ENCODE measurements around the gene OTUD4. TPM values are rescaled to one million over a fixed set of nuclear protein-coding genes. Genes with fewer than 3 reads are reported as not detected.

OTUD4 gene, protein sequence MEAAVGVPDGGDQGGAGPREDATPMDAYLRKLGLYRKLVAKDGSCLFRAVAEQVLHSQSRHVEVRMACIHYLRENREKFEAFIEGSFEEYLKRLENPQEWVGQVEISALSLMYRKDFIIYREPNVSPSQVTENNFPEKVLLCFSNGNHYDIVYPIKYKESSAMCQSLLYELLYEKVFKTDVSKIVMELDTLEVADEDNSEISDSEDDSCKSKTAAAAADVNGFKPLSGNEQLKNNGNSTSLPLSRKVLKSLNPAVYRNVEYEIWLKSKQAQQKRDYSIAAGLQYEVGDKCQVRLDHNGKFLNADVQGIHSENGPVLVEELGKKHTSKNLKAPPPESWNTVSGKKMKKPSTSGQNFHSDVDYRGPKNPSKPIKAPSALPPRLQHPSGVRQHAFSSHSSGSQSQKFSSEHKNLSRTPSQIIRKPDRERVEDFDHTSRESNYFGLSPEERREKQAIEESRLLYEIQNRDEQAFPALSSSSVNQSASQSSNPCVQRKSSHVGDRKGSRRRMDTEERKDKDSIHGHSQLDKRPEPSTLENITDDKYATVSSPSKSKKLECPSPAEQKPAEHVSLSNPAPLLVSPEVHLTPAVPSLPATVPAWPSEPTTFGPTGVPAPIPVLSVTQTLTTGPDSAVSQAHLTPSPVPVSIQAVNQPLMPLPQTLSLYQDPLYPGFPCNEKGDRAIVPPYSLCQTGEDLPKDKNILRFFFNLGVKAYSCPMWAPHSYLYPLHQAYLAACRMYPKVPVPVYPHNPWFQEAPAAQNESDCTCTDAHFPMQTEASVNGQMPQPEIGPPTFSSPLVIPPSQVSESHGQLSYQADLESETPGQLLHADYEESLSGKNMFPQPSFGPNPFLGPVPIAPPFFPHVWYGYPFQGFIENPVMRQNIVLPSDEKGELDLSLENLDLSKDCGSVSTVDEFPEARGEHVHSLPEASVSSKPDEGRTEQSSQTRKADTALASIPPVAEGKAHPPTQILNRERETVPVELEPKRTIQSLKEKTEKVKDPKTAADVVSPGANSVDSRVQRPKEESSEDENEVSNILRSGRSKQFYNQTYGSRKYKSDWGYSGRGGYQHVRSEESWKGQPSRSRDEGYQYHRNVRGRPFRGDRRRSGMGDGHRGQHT
- 33.4 TPM for total RNA-seq

DNA sequence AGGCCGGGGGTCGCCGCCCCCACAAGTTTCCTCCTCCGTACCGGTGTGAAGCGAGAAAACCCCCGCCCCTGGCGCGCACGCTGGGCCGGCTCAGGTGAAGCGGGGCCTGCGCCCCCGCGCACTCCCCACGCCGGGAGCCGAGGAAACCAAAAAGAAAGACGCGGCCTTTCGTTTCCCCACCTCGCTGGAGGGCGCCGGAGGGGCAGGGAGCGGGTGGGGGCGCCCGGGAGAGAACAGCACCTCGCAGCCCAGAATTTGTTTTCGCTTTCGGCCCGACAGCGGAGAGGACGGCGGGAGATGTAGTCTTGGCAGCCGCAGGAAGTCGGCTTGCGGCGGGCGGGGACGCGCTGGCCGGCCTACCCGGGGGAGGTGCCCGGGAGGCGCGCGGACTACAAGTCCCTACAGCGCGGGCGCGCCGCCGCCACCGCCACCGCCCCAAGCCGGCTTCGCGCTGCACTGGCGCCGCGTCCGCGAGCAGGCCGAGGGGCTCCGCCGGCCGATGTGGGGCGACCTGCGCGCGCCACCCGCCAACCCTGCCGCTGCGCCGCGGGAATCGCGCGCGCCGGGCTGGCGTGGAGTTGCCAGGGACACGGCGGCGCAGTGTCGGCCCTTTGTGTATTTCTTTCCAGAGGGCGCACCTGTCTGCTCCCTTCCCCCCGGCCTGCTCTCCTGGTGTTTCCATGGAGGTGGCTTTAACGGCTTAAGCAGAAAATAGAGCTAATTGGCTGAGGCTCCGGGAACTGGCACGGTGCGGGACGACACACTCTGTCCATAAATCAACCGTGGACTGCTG lies at the start of gene OTUD4:
Gene OTUD4, minus strand, starts transcription at position 292 of the 793 bp plus-strand sequence. CDS start 616 bp downstream, outside the sequence.

DNA sequence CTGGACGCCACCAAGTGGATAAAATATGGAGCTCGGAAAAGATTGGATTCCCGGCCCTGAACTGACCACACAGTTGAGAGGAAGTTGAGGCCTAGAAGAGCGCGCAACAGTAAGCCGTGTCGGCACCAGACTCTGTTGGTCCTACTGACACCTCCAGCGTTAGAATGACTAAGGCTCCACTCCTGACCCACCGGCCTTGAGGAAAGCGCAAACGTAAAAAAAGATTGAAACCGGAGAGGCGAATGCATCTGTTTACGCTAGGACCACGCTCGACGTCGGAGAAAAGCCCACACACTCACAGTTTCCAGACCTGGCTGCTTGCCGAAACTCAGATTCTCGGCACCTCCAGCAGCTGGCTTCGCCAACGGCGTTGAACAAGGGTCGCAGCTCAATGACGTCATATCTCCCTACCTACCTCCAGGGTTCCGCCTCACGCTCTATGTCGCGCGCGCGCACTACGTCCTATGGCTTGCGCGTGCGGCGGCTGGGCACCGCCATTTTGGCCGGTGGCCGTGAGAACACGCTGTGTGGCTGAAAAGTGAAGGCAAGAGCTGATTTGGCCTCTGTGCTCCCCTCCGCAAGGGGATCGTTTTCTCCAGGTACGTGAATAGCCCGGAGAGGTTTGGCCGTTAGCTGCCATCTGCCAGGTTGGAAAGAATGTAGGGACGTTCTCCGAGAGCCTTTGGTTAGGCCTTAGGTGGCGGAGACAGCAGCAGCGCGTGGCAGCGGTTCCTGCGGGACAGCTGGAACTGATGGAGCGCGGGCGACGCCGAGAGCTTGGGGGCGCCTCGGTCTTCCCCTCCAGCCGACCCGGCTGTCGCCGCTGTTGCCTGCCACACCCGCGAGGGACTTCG lies 82.3 kb downstream of the OTUD4 start, which contains the start of the genes ABCE1 and ANAPC10:
Gene ABCE1, plus strand, starts transcription at position 491 of the 854 bp plus-strand sequence. CDS start 6,102 bp downstream, outside the sequence.
Gene ANAPC10, minus strand, starts transcription at position 376 of the 854 bp plus-strand sequence. CDS start 2,097 bp downstream, outside the sequence.

Small RNA genes lying within 50 kb of the gene (small RNA-seq; reads per million reads assigned to genes)
- not detected for gene RF00019

Other genes with a start within 250 kb of the OTUD4 start
- gene ANAPC10, start 82.4 kb downstream of the OTUD4 start, total RNA-seq: 41.8 TPM
- 104 TPM for gene ABCE1, start 82.3 kb downstream of the OTUD4 start, total RNA-seq

Data from diencephalon (tissue), 1 donor.